HAP-1 (cell line): Measurements from ENCODE around the gene TRIM40.

Source experiments
- DNase-seq, 2 experiments: peaks; one replicate each; pipeline ENCODE4 v3.0.0-alpha.2; 2016 to 2020; ENCODE audit warnings: low spot score in 2 of 2
- H3K27me3 ChIP-seq: fragments of 250-450 bp; sonication (Bioruptor Pico); 2 replicates; pipeline ENCODE4 v1.5.1; 2020; ENCODE audit warnings: low read depth, mild to moderate bottlenecking, moderate library complexity
- H3K36me3 ChIP-seq: fragments of 250-450 bp; sonication (Bioruptor Pico); replicated peaks from 2 replicates; pipeline ENCODE4 v1.5.1; 2020; ENCODE audit warnings: mild to moderate bottlenecking
- H3K4me1 ChIP-seq: fragments of 250-450 bp; sonication (Bioruptor Pico); 2 replicates; pipeline ENCODE4 v1.5.1; 2020; ENCODE audit warnings: mild to moderate bottlenecking
- H3K4me3 ChIP-seq: fragments of 250-450 bp; sonication (Bioruptor Pico); 2 replicates; pipeline ENCODE4 v1.5.1; 2020; ENCODE audit warnings: mild to moderate bottlenecking, moderate library complexity
- H3K9me3 ChIP-seq: fragments of 250-450 bp; sonication (Bioruptor Pico); 2 replicates; pipeline ENCODE4 v1.5.1; 2020; ENCODE audit warnings: mild to moderate bottlenecking, moderate library complexity
- in situ Hi-C: fragments of 300-500 bp; cut with MboI; formaldehyde crosslinking; loops from 3 replicates; pipeline ENCODE4 v1.14.3; 2020; ENCODE audit warnings: low sequenced_read_pairs, inconsistent platforms, mixed read lengths

The TRIM40 gene

GRCh38 chr6:30149858-30150550, 14.1 kb downstream of the TRIM40 start:
- H3K36me3 ChIP-seq, result no peaks in the 10 kb centered on the region
- H3K4me1 ChIP-seq, result no peaks in the 10 kb centered on the region
- in situ Hi-C loops, result no loop called here
- peaks cover 6% of the 10 kb centered on the region; the same call in 1 of the 2 replicates for H3K27me3 ChIP-seq
- no peaks in the 10 kb centered on the region for H3K9me3 ChIP-seq
- DNase-seq, result no peak
- no peak overlapping the region for H3K4me3 ChIP-seq

GRCh38 chr6:30150671-30151395, 14.9 kb downstream of the TRIM40 start:
- Histone ChIP-seq H3K4me3 (no peak overlapping the region), H3K27me3 (peaks cover 2% of the 10 kb centered on the region; the same call in 1 of the 2 replicates), H3K9me3 (no peaks in the 10 kb centered on the region), H3K4me1 (no peaks in the 10 kb centered on the region), H3K36me3 (no peaks in the 10 kb centered on the region)
- no peak for DNase-seq
- in situ Hi-C loops, result no loop called here

GRCh38 chr6:30151580-30151979, 15.6 kb downstream of the TRIM40 start:
- Histone ChIP-seq H3K4me3 (no peak overlapping the region), H3K36me3 (no peaks in the 10 kb centered on the region), H3K9me3 (no peaks in the 10 kb centered on the region), H3K27me3 (peaks cover 2% of the 10 kb centered on the region; the same call in 1 of the 2 replicates), H3K4me1 (no peaks in the 10 kb centered on the region)
- no peak for DNase-seq
- in situ Hi-C loops, result no loop called here

GRCh38 chr6:30152016-30152673, 16.2 kb downstream of the TRIM40 start:
- DNase-seq, result no peak
- no peak overlapping the region for H3K4me3 ChIP-seq
- in situ Hi-C loops, result no loop called here
- peaks cover 2% of the 10 kb centered on the region; the same call in 1 of the 2 replicates for H3K27me3 ChIP-seq
- H3K4me1 ChIP-seq, result no peaks in the 10 kb centered on the region
- no peaks in the 10 kb centered on the region for H3K9me3 ChIP-seq
- no peaks in the 10 kb centered on the region for H3K36me3 ChIP-seq

- H3K27me3 ChIP-seq, result peaks cover 2% of the 10 kb centered on the region; the same call in 1 of the 2 replicates
- H3K4me1 ChIP-seq, result no peaks in the 10 kb centered on the region
- no peak overlapping the region for H3K4me3 ChIP-seq
- H3K36me3 ChIP-seq, result no peaks in the 10 kb centered on the region
- no peak for DNase-seq
- in situ Hi-C loops, result no loop called here
- H3K9me3 ChIP-seq, result no peaks in the 10 kb centered on the region
These were observed 17.1 kb downstream of the TRIM40 start for GRCh38 chr6:30152910-30153610.

GRCh38 chr6:30154061-30154460, 18.1 kb downstream of the TRIM40 start:
- Histone ChIP-seq H3K4me3 (no peak overlapping the region), H3K9me3 (no peaks in the 10 kb centered on the region), H3K36me3 (no peaks in the 10 kb centered on the region), H3K4me1 (no peaks in the 10 kb centered on the region), H3K27me3 (peaks cover 10% of the 10 kb centered on the region)
- in situ Hi-C loops, result no loop called here
- DNase-seq, result no peak

- no peaks in the 10 kb centered on the region for H3K36me3 ChIP-seq
- H3K9me3 ChIP-seq, result no peaks in the 10 kb centered on the region
- H3K4me3 ChIP-seq, result no peak overlapping the region
- in situ Hi-C loops, result no loop called here
- no peak for DNase-seq
- H3K27me3 ChIP-seq, result peaks cover 13% of the 10 kb centered on the region
- no peaks in the 10 kb centered on the region for H3K4me1 ChIP-seq
These were observed 19.0 kb downstream of the TRIM40 start for GRCh38 chr6:30154709-30155519.

GRCh38 chr6:30155520-30156261, 19.8 kb downstream of the TRIM40 start:
- in situ Hi-C loops, result no loop called here
- H3K4me3 ChIP-seq, result no peak overlapping the region
- DNase-seq, result no peak
- H3K4me1 ChIP-seq, result no peaks in the 10 kb centered on the region
- no peaks in the 10 kb centered on the region for H3K36me3 ChIP-seq
- peaks cover 13% of the 10 kb centered on the region for H3K27me3 ChIP-seq
- H3K9me3 ChIP-seq, result no peaks in the 10 kb centered on the region

GRCh38 chr6:30156262-30156599, 20.3 kb downstream of the TRIM40 start:
- in situ Hi-C loops, result no loop called here
- no peaks in the 10 kb centered on the region for H3K4me1 ChIP-seq

GRCh38 chr6:30156774-30157173, 20.8 kb downstream of the TRIM40 start:
- no peak for DNase-seq
- Histone ChIP-seq H3K36me3 (no peaks in the 10 kb centered on the region), H3K27me3 (peaks cover 13% of the 10 kb centered on the region), H3K9me3 (no peaks in the 10 kb centered on the region), H3K4me3 (no peak overlapping the region), H3K4me1 (no peaks in the 10 kb centered on the region)
- in situ Hi-C loops, result no loop called here

More at GRCh38 chr6:30156262-30156599, 20.3 kb downstream of the TRIM40 start:
- Histone ChIP-seq H3K4me3 (no peak overlapping the region), H3K36me3 (no peaks in the 10 kb centered on the region), H3K27me3 (peaks cover 13% of the 10 kb centered on the region), H3K9me3 (no peaks in the 10 kb centered on the region)
- DNase-seq, result no peak

- in situ Hi-C loops, result no loop called here
- Histone ChIP-seq H3K4me1 (no peaks in the 10 kb centered on the region), H3K36me3 (no peaks in the 10 kb centered on the region), H3K27me3 (peaks cover 13% of the 10 kb centered on the region), H3K4me3 (no peak overlapping the region), H3K9me3 (no peaks in the 10 kb centered on the region)
- no peak for DNase-seq
These were observed 21.6 kb downstream of the TRIM40 start for GRCh38 chr6:30157581-30157980.

- Histone ChIP-seq H3K27me3 (peaks cover 13% of the 10 kb centered on the region), H3K4me3 (no peak overlapping the region), H3K9me3 (no peaks in the 10 kb centered on the region), H3K36me3 (no peaks in the 10 kb centered on the region), H3K4me1 (no peaks in the 10 kb centered on the region)
- no peak for DNase-seq
- in situ Hi-C loops, result no loop called here
These were observed 22.1 kb downstream of the TRIM40 start for GRCh38 chr6:30157999-30158398.
